B cell (primary cell): Measurements from ENCODE around the gene PAPLN.

Experiments
- EZH2 ChIP-seq: IDR thresholded peaks from 2 replicates; pipeline ENCODE4 v1.6.1; 2012; ENCODE audit warnings: borderline replicate concordance, low read depth, mild to moderate bottlenecking, moderate library complexity, low read length; ENCODE audit not compliant: insufficient read depth, poor library complexity, severe bottlenecking
- TF ChIP-seq, protein P1 (sequence below): fragments of 200-600 bp; IDR thresholded peaks from one replicate; pipeline ENCODE4 v1.8.0; 2022; ENCODE audit warnings: antibody characterized with exemption, mild to moderate bottlenecking

- TF ChIP-seq, protein P1, sequence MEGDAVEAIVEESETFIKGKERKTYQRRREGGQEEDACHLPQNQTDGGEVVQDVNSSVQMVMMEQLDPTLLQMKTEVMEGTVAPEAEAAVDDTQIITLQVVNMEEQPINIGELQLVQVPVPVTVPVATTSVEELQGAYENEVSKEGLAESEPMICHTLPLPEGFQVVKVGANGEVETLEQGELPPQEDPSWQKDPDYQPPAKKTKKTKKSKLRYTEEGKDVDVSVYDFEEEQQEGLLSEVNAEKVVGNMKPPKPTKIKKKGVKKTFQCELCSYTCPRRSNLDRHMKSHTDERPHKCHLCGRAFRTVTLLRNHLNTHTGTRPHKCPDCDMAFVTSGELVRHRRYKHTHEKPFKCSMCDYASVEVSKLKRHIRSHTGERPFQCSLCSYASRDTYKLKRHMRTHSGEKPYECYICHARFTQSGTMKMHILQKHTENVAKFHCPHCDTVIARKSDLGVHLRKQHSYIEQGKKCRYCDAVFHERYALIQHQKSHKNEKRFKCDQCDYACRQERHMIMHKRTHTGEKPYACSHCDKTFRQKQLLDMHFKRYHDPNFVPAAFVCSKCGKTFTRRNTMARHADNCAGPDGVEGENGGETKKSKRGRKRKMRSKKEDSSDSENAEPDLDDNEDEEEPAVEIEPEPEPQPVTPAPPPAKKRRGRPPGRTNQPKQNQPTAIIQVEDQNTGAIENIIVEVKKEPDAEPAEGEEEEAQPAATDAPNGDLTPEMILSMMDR: no peak
- peak; percentile 9 for TF ChIP-seq EZH2
These were observed at the start of gene PAPLN for GRCh38 chr14:73237219-73237785.
